ENCODE measurements around the gene RPLP2. TPM values are rescaled to one million over a fixed set of nuclear protein-coding genes. Genes with fewer than 3 reads are reported as not detected.

RPLP2 gene
- total RNA-seq, 3 donors from 2014 or later (not counting 1 experiment from before 2014, with no cell fraction given), result 1,482 to 1,846 (median 1,534) TPM

GRCh38 chr11:858762-859339 lies 49.1 kb downstream of the RPLP2 start:
- Histone ChIP-seq H3K4me3 (ENCODE audit: low read length) (no peak overlapping the region), H3K9me3 (ENCODE audit: control insufficient read depth, insufficient read depth, low read length) (no peaks in the 10 kb centered on the region), H3K27ac (ENCODE audit: low read length) (no peak overlapping the region), H3K4me1 (ENCODE audit: control insufficient read depth, insufficient read depth, low read length) (peaks cover 15% of the 10 kb centered on the region), H3K36me3 (ENCODE audit: control insufficient read depth, insufficient read depth, low read length) (no peaks in the 10 kb centered on the region), H3K27me3 (ENCODE audit: control insufficient read depth, insufficient read depth, low read length) (no peaks in the 10 kb centered on the region)
- Mint-ChIP-seq H3K27me3 (ENCODE audit: low read depth in 2 of 2) (no peaks in the 10 kb centered on the region), H3K36me3 (no peaks in the 10 kb centered on the region), H3K4me1 (peaks cover 7 to 12% of the 10 kb centered on the region in 2 donors), H3K27ac (peak overlapping the region in 1 of 2 donors; percentile 38), H3K4me3 (no peak overlapping the region), H3K9me3 (no peaks in the 10 kb centered on the region)
- no peak for DNase-seq
- no peak for TF ChIP-seq CTCF (IDR thresholded peaks at IDR 0.05)
- no peak for ATAC-seq
- intact Hi-C loops (cut with micrococcal nuclease), result no loop called here
- WGBS (ENCODE audit: insufficient coverage), result 95% methylated on average over 35 of the region's 37 CpGs

- Histone ChIP-seq H3K4me1 (ENCODE audit: control insufficient read depth, insufficient read depth, low read length) (peaks cover 15% of the 10 kb centered on the region), H3K36me3 (ENCODE audit: control insufficient read depth, insufficient read depth, low read length) (no peaks in the 10 kb centered on the region), H3K9me3 (ENCODE audit: control insufficient read depth, insufficient read depth, low read length) (no peaks in the 10 kb centered on the region), H3K4me3 (ENCODE audit: low read length) (no peak overlapping the region), H3K27me3 (ENCODE audit: control insufficient read depth, insufficient read depth, low read length) (no peaks in the 10 kb centered on the region), H3K27ac (ENCODE audit: low read length) (no peak overlapping the region)
- ATAC-seq, result no peak
- intact Hi-C loops (cut with micrococcal nuclease), result no loop called here
- Mint-ChIP-seq H3K27ac (no peak overlapping the region), H3K36me3 (no peaks in the 10 kb centered on the region), H3K9me3 (no peaks in the 10 kb centered on the region), H3K4me3 (no peak overlapping the region), H3K4me1 (peaks cover 7 to 12% of the 10 kb centered on the region in 2 donors), H3K27me3 (ENCODE audit: low read depth in 2 of 2) (no peaks in the 10 kb centered on the region)
- TF ChIP-seq CTCF (IDR thresholded peaks at IDR 0.05), result no peak
- DNase-seq, result no peak
- 85% methylated on average over 22 of the region's 31 CpGs for WGBS (ENCODE audit: insufficient coverage)
Observed at GRCh38 chr11:859394-860131, 49.8 kb downstream of the RPLP2 start.

- 89% methylated on average over 21 of the region's 21 CpGs for WGBS (ENCODE audit: insufficient coverage)
- intact Hi-C loops (cut with micrococcal nuclease), result no loop called here
- H3K9me3 Mint-ChIP-seq, result no peaks in the 10 kb centered on the region
Observed at GRCh38 chr11:860234-861104, 50.7 kb downstream of the RPLP2 start.

More at GRCh38 chr11:860234-861104, 50.7 kb downstream of the RPLP2 start:
- H3K36me3 ChIP-seq (ENCODE audit: control insufficient read depth, insufficient read depth, low read length), result no peaks in the 10 kb centered on the region
- ATAC-seq, result no peak
- Mint-ChIP-seq H3K27me3 (ENCODE audit: low read depth in 2 of 2) (no peaks in the 10 kb centered on the region), H3K27ac (no peak overlapping the region), H3K36me3 (no peaks in the 10 kb centered on the region), H3K4me1 (peaks cover 7 to 12% of the 10 kb centered on the region in 2 donors), H3K4me3 (no peak overlapping the region)
- H3K4me1 ChIP-seq (ENCODE audit: control insufficient read depth, insufficient read depth, low read length), result peaks cover 15% of the 10 kb centered on the region
- no peak overlapping the region for H3K4me3 ChIP-seq (ENCODE audit: low read length)
- DNase-seq, result no peak
- H3K9me3 ChIP-seq (ENCODE audit: control insufficient read depth, insufficient read depth, low read length), result no peaks in the 10 kb centered on the region
- H3K27me3 ChIP-seq (ENCODE audit: control insufficient read depth, insufficient read depth, low read length), result no peaks in the 10 kb centered on the region
- TF ChIP-seq CTCF (IDR thresholded peaks at IDR 0.05), result no peak
- no peak overlapping the region for H3K27ac ChIP-seq (ENCODE audit: low read length)
